GM18868 (cell line): ENCODE results near the gene RGS17.
"Not testable (repeated sequence)": the region's sequence is repeated elsewhere in the genome, so short reads cannot be mapped to it uniquely, and the experiment has no call there.

Experiments used
- ATAC-seq: cut with Tn5 transposase; IDR thresholded peaks from one replicate; pipeline ENCODE4 v1.9.1; 2021; ENCODE audit warnings: mild to moderate bottlenecking, moderate library complexity; ENCODE audit not compliant: unreplicated experiment

RGS17 gene, protein sequence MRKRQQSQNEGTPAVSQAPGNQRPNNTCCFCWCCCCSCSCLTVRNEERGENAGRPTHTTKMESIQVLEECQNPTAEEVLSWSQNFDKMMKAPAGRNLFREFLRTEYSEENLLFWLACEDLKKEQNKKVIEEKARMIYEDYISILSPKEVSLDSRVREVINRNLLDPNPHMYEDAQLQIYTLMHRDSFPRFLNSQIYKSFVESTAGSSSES

DNA sequence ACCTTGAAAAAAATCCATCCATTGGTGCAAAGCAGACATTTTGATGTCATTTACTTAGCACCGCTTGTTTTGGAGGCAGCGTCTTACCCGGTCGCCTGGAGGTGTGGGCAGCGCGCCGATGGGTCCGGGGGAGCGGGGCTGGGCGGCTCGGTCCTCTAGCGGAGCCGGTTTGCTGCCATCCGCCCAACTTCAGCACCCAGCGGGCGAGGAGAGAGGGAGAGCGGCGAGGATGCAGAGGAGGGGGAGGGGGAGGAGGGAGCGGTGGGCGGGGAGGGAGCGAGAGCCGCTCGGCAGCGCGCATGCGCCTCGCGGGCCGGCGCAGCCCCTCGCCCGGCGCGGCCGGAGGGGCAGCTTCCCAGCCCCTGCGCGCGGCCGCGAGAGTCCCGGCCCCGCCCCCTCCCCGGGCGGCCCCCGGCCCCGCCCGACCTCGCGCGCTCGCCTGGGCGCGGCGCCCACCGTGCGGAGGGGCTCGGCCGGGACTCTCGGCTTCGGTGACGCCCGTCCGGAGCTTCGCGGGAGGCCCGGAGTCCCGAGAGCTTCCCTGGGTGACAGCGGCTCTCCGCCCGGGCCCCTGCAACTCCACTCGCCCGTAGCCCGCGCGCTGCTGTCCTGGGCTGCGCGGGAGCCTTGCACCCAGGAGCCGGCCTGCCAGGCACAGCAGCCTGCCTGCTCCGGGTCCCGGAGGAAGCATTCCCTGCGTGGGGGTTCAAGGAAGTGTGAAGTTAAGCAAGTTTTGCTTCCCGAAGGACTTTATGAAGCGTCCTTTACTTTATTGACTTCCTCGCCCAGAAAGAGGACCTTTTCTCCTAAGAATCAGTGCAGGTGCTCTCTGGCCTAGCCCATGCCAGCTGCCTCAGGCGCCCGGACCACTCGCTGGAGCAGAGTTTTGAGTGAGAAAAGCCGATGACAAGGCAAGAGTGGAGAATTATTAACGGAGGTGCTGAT lies at the start of gene RGS17:
TSS of gene RGS17 (minus strand) at position 246 of the 945 bp plus-strand sequence. CDS start 87,264 bp downstream, outside the sequence.
- ATAC-seq: peak; percentile 67

DNA sequence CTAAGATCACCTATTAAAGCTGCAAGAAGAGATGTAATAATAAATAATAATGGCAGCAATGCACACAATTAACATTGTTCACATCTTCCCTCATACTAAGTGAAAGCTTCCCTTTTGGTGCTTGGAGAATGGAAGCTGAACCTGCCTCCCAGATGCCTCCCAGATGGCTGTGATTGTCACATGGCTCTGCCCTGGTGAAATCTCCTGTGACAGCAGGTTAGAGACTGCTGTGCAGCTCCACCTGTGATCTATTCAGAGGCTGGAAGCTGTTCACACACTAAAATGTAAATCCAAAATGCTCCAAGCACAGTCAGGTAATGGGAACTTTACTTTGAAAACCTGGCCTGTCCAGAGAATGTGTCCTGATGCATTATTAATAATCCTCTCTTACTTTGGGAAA lies 41.7 kb upstream of the RGS17 start:
- ATAC-seq: no peak

DNA sequence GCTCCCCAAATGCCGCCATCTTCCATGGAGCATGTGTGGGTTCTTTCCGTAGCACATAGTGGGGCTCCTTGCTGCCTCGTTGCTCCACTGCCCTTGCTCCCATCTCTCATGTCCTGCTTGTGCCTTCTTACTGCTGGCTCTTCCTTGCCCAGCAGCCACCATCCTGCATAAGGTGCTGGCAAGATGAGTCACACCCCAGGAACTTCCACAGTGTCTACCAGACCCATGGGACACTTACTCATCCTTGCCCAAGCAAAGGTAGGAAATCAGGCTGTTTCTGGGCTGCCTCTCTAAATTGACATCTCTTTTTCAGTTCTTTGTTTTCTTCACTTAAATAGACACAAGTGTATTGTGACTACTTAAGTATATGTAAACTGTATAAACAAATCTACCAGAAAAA lies 39.4 kb upstream of the RGS17 start:
- no peak for ATAC-seq

DNA sequence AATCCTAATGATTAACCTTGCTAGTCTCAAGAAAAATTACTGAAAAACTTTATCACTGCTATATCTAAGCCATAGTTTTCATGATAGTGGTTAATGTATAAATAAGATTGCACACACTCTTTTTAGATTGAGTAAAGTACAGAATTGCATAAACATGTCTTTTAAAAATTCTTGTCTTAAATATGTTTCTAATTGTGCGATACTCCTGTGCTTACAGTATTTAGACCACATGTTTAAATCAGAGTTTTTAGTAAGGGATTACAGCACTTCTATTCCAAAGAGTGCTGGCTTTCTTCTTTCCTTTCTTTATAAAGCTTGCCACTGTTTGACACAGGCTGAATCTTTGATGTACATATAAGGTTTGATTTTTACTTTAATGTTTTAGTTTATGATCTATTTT lies 36.8 kb upstream of the RGS17 start:
- no peak for ATAC-seq

DNA sequence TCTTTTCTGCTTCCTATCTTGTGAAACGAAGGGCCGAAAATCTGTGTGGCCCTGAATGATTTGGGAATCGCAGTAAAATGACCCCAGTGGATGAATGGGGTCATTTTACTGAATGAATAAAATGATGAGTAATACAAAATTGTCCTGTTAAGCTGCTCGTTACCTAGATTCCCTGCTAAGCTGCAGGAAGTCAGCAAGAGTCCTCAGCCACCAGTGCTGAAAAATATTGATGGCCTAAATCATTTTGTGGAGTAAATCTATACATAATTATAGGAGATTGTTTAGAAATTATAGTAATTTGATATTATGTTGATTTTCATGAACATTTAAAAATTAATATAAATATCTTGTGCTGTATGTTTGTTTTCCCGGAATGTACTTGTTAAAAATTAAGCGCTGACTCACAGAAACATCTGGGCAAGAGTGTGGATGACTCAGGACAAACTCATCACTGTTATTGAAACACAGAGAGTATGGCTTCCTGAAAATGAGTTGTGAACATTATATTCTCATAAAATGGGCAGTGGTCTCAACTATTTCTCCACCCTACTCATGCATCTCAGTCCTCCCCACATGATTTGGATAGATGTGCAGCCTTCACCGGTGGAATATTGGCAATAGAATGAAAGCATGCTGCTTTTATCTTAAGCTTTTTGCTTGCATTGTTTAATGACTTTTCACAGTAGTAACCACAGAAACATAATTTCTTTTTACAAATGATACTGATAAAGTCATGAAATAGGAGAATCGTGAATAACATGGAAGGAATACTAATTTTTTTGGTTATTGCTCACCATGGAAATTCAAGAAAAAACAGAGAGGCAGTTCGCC lies 36.2 kb upstream of the RGS17 start:
- ATAC-seq: no peak

DNA sequence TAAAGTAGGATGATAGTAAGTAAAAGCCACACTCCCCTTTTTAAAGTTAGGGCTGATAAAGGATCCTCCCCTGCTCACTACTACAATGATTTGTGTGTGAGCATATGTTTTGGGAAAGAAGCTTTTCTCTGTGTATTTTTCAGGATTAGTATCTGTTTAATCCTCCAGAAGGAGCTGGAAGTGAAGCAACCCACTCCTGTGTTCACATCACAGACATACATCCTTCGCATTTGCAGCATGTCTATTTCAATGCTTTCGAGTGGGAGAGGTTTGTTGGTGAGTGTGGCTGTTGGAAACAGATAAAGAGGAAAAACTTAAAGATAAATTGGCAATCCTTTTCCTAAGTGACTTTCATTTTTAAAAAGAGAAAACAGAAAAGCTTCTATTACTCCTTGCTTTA lies 31.6 kb upstream of the RGS17 start:
- ATAC-seq: no peak

DNA sequence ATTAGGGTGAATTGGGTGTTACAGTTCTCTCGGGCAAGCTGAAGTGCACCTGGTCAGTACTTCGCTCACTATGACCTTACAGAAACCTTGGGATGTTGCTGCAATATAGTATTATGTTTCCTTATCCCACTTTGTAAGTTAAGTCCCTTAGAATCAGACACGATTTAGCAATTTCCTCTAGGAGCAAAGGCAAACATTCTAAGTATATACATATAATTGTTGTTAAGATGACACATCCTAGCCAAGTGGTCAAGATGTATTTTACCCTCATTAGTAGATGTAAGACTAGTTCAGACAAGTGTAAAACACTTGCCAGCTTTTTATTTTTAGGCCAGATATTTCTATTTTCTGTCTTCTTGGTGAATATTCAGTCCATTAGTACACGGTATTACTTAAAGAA lies 31.1 kb upstream of the RGS17 start:
- ATAC-seq: no peak

DNA sequence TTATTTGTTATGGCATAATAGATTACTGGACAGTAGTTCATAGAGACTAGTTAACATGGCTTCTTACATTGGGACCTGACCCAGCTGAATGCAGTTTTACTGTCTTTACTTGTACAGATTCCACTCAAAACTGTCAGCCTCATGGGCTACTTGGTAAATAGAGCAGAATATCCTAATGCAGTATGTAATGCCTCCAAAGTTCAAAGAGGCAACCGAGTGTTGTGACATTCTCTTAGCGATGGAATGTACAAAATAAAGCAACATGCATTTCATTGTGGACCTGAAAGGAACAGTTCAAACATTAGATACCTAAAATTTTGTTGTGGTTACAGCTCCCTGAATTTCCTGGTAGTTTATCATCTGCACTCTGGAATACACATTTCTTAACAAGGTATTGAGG lies 29.1 kb upstream of the RGS17 start:
- ATAC-seq: no peak

DNA sequence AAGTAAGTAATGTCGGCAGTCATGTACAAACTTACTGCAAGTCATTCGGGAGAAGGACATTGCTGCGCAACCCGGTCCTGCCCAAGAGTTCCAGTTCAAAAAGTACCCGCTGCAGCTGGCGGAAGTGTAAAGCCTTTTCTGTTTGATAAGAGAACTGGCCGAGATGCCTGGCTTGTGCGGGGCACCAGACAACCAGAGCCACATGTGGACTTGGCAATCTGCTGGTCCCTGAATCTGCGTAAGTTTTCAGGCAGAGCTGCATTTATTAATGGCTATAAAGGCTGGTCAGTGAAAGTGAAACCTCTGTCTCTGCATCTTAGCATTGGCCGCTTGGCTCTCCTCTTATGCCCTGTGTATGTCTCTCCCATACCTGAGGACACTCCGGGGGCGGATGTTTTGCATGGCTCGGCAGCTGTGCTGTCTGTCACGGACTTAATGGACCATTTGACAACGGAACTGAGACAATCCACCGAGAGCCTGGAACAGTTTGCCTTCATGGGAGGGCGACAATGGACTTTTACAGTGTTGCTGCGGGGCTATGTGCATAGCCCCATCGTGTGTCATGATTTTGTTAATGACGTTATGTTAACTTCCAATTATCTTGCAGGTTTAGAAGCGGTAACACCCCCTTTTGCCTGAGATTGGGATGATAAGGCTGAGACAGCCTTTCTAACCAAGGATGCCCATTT lies 19.8 kb upstream of the RGS17 start:
- no peak for ATAC-seq

DNA sequence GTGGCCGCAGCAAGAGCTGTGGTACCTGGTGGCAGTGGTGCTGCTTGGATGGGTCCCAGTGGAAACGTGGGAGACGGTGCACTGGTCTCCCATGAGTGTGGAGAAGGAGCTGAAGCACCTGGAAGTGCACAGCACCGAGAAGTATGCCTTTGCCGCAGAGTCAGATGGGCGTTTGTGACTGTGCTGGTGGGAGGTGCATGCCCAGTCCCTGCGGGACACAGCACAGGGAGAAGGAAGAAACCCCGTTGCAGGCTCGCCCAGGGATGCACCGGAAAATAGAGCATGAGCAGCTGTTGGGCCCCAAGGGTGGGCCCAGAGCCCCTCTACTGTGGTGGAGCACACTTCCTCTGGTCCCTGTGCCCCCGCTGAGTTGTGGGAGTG lies 19.3 kb upstream of the RGS17 start:
- ATAC-seq: no peak

DNA sequence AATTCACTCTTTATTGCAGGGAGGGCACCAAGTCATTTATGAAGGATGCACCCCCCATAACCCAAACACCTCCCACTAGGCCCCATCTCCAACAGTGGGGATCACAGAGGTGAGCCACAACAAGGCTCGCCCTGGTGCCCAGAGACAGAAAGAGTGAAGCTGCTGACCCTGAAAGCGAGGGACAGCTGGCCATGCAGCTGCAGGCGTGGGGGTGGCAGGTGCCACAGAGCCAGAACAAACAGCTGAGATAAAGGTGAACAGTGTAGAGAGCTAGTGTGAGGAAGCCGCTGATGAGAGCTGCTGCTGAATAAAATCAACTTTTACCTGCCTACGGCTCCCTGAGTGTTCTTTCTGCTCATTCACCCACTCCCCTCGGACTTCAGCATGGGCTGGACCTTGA lies 18.8 kb upstream of the RGS17 start:
- no peak for ATAC-seq

DNA sequence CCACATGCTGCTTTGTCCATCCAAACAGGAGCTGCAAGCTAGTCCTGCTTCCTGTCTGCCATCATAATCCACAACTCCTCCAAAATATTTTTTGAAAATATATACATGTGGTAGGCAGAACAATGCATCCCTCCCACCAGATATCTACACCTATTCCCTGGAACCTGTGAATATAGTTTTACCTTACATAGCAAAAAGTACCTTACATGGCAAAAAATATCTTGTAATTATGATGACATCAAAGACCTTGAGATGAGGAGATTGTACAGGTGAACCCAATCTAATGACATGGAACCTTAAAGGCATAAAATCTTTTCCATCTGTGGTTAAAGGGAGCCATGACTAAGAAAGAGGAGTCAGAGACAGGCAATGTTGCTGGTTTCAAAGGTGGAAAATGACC lies 15.3 kb upstream of the RGS17 start:
- no peak for ATAC-seq

DNA sequence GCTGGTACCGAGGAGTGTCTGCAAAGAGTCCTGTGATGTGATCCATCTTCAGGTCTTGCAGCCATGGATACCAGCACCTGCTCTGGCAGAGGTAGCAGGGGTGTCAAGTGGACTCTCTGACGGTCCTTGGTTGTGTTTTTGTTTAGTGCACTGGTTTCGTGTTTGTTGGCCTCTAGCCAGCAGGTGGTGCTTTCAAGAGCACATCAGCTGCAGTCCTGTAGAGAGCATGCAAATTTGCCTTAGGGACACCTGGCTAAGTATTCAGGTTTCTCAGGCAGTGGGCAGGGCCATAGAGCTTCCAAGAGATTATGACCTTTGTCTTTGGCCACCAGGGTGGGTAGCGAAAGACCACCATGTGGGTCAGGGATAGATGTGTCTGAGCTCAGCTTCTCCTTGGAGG lies 14.5 kb upstream of the RGS17 start:
- ATAC-seq: no peak

DNA sequence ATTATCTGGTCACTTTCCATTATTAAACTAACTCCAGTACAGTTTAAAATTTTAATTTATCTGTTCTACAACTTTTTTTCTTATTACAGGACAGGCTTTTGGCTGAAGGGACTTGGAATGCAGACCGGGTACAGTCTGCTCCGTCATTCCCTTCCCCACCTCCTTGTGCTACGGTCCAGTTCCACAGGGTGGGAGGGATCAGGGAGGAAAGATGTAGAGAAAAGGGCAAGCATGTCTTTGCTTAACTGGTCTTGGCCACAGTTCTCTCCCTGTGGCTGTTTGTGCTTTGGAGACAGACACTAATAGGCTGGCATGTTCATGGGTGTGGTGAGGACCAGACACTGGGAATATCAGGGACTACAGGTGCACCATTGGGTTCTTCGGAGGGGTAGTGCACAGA lies 12.1 kb upstream of the RGS17 start:
- ATAC-seq: no peak

DNA sequence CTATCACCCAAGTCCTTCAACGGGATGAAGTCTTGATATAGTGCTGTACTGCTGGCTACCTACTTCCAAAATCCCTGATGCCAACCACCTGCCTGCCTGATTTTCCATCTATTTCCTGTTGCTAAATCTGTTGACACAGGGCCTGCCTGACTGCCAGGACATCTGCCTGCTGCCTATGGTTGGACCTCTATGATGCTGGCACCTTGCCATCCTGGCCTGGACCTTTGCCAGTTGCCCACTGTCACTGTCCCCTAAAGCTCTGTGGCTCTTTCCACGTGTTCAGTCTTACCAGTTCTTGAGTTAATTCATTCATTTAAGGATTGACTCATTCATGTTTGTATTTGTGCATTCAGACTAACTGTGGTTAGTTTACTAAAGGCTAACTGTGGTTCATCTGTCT lies 9.2 kb upstream of the RGS17 start:
- no peak for ATAC-seq

DNA sequence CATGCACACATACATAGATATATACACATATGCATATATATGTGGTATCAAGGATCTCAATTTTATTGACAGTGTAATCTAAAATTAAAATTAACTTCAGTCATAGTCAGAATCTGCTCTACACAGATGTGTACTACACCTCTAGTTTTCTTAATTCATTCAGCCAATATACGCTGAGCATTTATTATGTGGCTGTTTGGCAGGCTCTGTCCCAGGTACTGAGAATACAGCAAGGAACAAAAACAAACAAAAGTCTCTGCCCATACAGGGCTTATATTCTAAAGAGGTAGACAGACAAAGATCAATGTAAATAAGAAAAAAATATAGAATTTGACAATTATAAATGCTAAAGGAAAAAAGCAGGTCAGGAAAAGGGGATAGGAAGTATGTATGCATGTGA lies 7.8 kb upstream of the RGS17 start:
- no peak for ATAC-seq

DNA sequence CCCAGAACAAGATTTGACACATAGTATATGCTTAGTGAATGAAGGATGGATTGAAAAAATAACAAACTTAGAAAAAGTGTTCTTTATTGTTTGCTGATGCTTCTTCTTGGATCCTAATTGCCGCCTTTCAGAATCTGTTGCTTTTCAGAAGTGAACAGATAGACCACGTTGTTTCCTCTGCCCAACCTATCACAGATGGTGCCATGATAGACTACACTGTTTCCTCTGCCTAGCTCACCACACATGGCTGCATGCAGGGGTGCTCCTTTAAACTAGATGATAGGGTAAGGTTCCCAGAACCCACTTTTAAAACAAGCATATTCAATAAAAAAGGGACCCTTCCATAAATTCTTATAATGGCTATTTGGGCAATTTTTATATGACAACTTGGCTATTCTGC lies 4.6 kb upstream of the RGS17 start:
- no peak for ATAC-seq

DNA sequence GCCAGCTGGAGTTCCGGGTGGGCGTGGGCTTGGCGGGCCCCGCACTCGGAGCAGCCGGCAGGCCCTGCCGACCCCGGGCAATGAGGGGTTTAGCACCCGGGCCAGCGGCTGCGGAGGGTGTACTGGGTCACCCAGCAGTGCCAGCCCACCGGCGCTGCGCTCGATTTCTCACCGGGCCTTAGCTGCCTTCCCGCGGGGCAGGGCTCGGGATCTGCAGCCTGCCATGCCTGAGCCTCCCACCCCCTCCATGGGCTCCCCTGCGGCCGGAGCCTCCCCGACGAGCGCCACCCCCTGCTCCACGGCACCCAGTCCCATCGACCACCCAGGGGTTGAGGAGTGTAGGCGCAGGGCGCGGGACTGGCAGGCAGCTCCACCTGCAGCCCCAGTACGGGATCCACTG lies 2.6 kb upstream of the RGS17 start:
- not testable (repeated sequence) for ATAC-seq

DNA sequence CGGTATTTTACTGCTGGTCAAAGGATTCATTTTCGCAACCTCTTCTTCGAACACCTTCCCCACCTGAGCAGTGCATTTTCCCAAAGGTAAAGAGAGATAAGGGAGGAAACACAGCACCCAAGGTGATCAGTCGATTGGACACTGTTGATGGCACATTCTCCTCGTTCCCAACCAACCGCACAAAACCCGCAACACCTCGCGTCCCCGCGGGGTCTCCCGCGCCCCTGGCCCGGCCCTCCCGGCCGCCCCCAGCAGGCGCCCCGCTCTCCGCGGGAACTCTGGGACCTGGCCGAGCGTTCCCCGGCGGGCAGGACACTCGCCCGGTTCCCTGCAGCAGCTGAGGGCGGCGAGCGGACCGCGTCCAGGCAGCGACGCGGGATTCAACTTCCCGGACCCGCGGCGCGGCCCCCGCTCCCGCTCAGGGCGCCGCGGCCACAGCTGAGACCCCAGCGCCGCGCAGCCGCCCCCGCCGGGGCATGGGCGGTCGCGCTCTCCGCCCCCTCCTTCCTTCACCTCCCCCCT lies 506 bp downstream of the RGS17 start:
- peak; percentile 12 for ATAC-seq

DNA sequence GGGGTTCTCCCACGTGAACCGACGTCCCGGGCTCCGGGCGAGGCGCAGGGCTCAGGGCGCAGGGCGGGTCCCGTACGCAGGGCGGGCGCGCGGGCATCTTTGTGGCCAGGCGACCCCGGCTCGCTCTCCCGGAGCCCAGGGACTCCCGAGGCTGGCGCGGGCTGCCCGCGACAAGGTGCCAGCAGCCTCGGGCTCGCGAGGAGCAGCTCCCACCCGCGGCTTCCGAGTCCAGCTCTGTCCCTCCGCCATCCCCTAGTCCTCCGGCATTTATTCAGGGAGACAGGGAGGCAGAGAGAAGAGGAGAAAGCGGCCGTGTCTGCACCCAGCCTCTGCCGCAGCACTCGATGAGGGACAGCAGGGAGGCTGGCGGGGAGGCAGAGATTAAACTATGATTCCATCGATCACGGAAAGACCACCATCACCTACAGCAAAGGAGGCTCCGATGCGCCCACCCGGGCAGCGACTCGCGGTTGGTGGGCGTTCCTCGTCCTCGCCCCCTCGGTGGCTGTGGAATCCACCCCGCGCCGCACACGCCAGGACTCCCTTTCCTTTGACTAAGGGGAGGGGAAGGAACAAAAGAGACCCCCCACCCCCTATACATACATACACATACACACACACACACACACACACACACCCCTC lies 1.1 kb downstream of the RGS17 start:
- no peak for ATAC-seq
